ENCODE measurements around the gene IFI35. TPM values are rescaled to one million over a fixed set of nuclear protein-coding genes. Genes with fewer than 3 reads are reported as not detected.
"Not testable (repeated sequence)": the region's sequence is repeated elsewhere in the genome, so short reads cannot be mapped to it uniquely, and the experiment has no call there.

The IFI35 gene
- total RNA-seq, 2 experiments from 2014 or later = 43.9 to 50.5 TPM

- CTCF ChIA-PET = no interaction called here
- DNase-seq = peak; percentile 81
- Mint-ChIP-seq H3K27ac (peak overlapping the region; percentile 90), H3K4me3 (peak overlapping the region; percentile 99), H3K9me3 (no peaks in the 10 kb centered on the region), H3K27me3 (ENCODE audit: low read depth) (no peaks in the 10 kb centered on the region), H3K4me1 (ENCODE audit: low read depth) (peaks cover 36% of the 10 kb centered on the region), H3K36me3 (ENCODE audit: low read depth) (peaks cover 8% of the 10 kb centered on the region)
- intact Hi-C loops (cut with micrococcal nuclease) = loop anchor here (1.0 to 2.0 kb wide), 7 partner anchors 16 to 189 kb away; partner anchors contain the start of genes AARSD1, BECN1, BRCA1 and PSME3
Measured at GRCh38 chr17:42980766-42981397, 25.7 kb upstream of the IFI35 start.

GRCh38 chr17:42982266-42982665, 24.3 kb upstream of the IFI35 start:
- DNase-seq = no peak
- intact Hi-C loops (cut with micrococcal nuclease) = no loop called here
- H3K4me1 Mint-ChIP-seq (ENCODE audit: low read depth) = peaks cover 36% of the 10 kb centered on the region
- H3K9me3 Mint-ChIP-seq = no peaks in the 10 kb centered on the region
- no peaks in the 10 kb centered on the region for H3K27me3 Mint-ChIP-seq (ENCODE audit: low read depth)
- no peak overlapping the region for H3K4me3 Mint-ChIP-seq
- CTCF ChIA-PET = no interaction called here
- H3K27ac Mint-ChIP-seq = no peak overlapping the region
- peaks cover 8% of the 10 kb centered on the region for H3K36me3 Mint-ChIP-seq (ENCODE audit: low read depth)

GRCh38 chr17:42985225-42985624, 21.4 kb upstream of the IFI35 start:
- H3K4me3 Mint-ChIP-seq = no peak overlapping the region
- H3K4me1 Mint-ChIP-seq (ENCODE audit: low read depth) = peaks cover 26% of the 10 kb centered on the region
- peaks cover 18% of the 10 kb centered on the region for H3K36me3 Mint-ChIP-seq (ENCODE audit: low read depth)
- intact Hi-C loops (cut with micrococcal nuclease) = no loop called here
- no peaks in the 10 kb centered on the region for H3K9me3 Mint-ChIP-seq
- CTCF ChIA-PET = interaction anchor here (2.0 kb wide), 1 partner anchor 13 kb away, joined by 5 read pairs; the partner anchor contains the start of gene RPL27
- H3K27me3 Mint-ChIP-seq (ENCODE audit: low read depth) = no peaks in the 10 kb centered on the region
- no peak for DNase-seq
- no peak overlapping the region for H3K27ac Mint-ChIP-seq

- Mint-ChIP-seq H3K4me1 (ENCODE audit: low read depth) (peaks cover 8% of the 10 kb centered on the region), H3K9me3 (no peaks in the 10 kb centered on the region), H3K36me3 (ENCODE audit: low read depth) (peaks cover 26% of the 10 kb centered on the region), H3K4me3 (no peak overlapping the region), H3K27me3 (ENCODE audit: low read depth) (no peaks in the 10 kb centered on the region), H3K27ac (no peak overlapping the region)
- CTCF ChIA-PET = interaction anchor here (2.2 kb wide), 1 partner anchor 9 kb away, joined by 10 read pairs; the partner anchor contains the start of gene RPL27
- DNase-seq = no peak
- intact Hi-C loops (cut with micrococcal nuclease) = no loop called here
Measured at GRCh38 chr17:42989141-42989540, 17.4 kb upstream of the IFI35 start.

- no peaks in the 10 kb centered on the region for H3K27me3 Mint-ChIP-seq (ENCODE audit: low read depth)
- H3K4me1 Mint-ChIP-seq (ENCODE audit: low read depth) = peaks cover 3% of the 10 kb centered on the region
- H3K27ac Mint-ChIP-seq = no peak overlapping the region
- intact Hi-C loops (cut with micrococcal nuclease) = no loop called here
- CTCF ChIA-PET = no interaction called here
- peaks cover 23% of the 10 kb centered on the region for H3K36me3 Mint-ChIP-seq (ENCODE audit: low read depth)
- no peaks in the 10 kb centered on the region for H3K9me3 Mint-ChIP-seq
- H3K4me3 Mint-ChIP-seq = no peak overlapping the region
- DNase-seq = no peak
Measured at GRCh38 chr17:42989726-42990652, 16.6 kb upstream of the IFI35 start.

- H3K36me3 Mint-ChIP-seq (ENCODE audit: low read depth) = peaks cover 19% of the 10 kb centered on the region
- no peak overlapping the region for H3K4me3 Mint-ChIP-seq
- no peaks in the 10 kb centered on the region for H3K27me3 Mint-ChIP-seq (ENCODE audit: low read depth)
- H3K4me1 Mint-ChIP-seq (ENCODE audit: low read depth) = no peaks in the 10 kb centered on the region
- no peaks in the 10 kb centered on the region for H3K9me3 Mint-ChIP-seq
- intact Hi-C loops (cut with micrococcal nuclease) = no loop called here
- CTCF ChIA-PET = interaction anchor here (0.5 kb wide), 1 partner anchor 46 kb away, joined by 3 read pairs; no protein-coding TSS in a partner anchor
- no peak for DNase-seq
- H3K27ac Mint-ChIP-seq = no peak overlapping the region
Measured at GRCh38 chr17:42991471-42991870, 15.1 kb upstream of the IFI35 start.

GRCh38 chr17:42992872-42993271, 13.7 kb upstream of the IFI35 start:
- H3K27me3 Mint-ChIP-seq (ENCODE audit: low read depth) = no peaks in the 10 kb centered on the region
- H3K9me3 Mint-ChIP-seq = no peaks in the 10 kb centered on the region
- H3K4me1 Mint-ChIP-seq (ENCODE audit: low read depth) = peaks cover 9% of the 10 kb centered on the region
- H3K36me3 Mint-ChIP-seq (ENCODE audit: low read depth) = peaks cover 18% of the 10 kb centered on the region
- CTCF ChIA-PET = no interaction called here
- DNase-seq = no peak
- no peak overlapping the region for H3K4me3 Mint-ChIP-seq
- H3K27ac Mint-ChIP-seq = no peak overlapping the region
- intact Hi-C loops (cut with micrococcal nuclease) = no loop called here

GRCh38 chr17:42993913-42994312, 12.7 kb upstream of the IFI35 start:
- DNase-seq; H3K4me3 Mint-ChIP-seq; H3K9me3 Mint-ChIP-seq; H3K27me3 Mint-ChIP-seq (ENCODE audit: low read depth); intact Hi-C loops (cut with micrococcal nuclease); CTCF ChIA-PET; H3K27ac Mint-ChIP-seq: not testable (repeated sequence)
- Mint-ChIP-seq H3K4me1 (ENCODE audit: low read depth) (peaks cover 10% of the 10 kb centered on the region), H3K36me3 (ENCODE audit: low read depth) (peaks cover 22% of the 10 kb centered on the region)

- CTCF ChIA-PET = interaction anchor here (0.6 to 2.7 kb wide), 15 partner anchors 9 to 487 kb away, joined by 3 to 15 read pairs (median 5); partner anchors contain the start of genes DHX8 and IFI35
- Mint-ChIP-seq H3K27me3 (ENCODE audit: low read depth) (no peaks in the 10 kb centered on the region), H3K9me3 (no peaks in the 10 kb centered on the region), H3K4me1 (ENCODE audit: low read depth) (peaks cover 34% of the 10 kb centered on the region), H3K27ac (peak overlapping the region; percentile 97), H3K4me3 (peak overlapping the region; percentile 97), H3K36me3 (ENCODE audit: low read depth) (peaks cover 36% of the 10 kb centered on the region)
- no peak for DNase-seq
- intact Hi-C loops (cut with micrococcal nuclease) = loop anchor here (5.0 kb wide), 1 partner anchor 215 kb away; the partner anchor contains the start of gene TMEM106A
Measured at GRCh38 chr17:42997390-42997983, 9.1 kb upstream of the IFI35 start.

GRCh38 chr17:42997984-42998938, 8.3 kb upstream of the IFI35 start, which contains the start of gene RPL27:
Gene RPL27 (plus strand): TSS chr17:42998419. CDS start chr17:42998751, 332 bp downstream.
- Mint-ChIP-seq H3K9me3 (no peaks in the 10 kb centered on the region), H3K27ac (peak within 1 kb of the TSS; percentile 97), H3K36me3 (ENCODE audit: low read depth) (peaks cover 43% of the 10 kb centered on the region), H3K4me1 (ENCODE audit: low read depth) (peaks cover 34% of the 10 kb centered on the region), H3K4me3 (peak within 1 kb of the TSS; percentile 97), H3K27me3 (ENCODE audit: low read depth) (no peaks in the 10 kb centered on the region)
- DNase-seq = peak; percentile 99
- CTCF ChIA-PET = interaction anchor here (0.7 to 2.7 kb wide), 14 partner anchors 8 to 486 kb away, joined by 3 to 15 read pairs (median 4); partner anchors contain the start of genes DHX8, IFI35 and PTGES3L
- intact Hi-C loops (cut with micrococcal nuclease) = loop anchor here (1.0 to 5.0 kb wide), 13 partner anchors 18 to 421 kb away; partner anchors contain the start of genes AARSD1, BECN1, BRCA1 and EZH1

- no peak for DNase-seq
- Mint-ChIP-seq H3K4me1 (ENCODE audit: low read depth) (peaks cover 34% of the 10 kb centered on the region), H3K4me3 (peak overlapping the region; percentile 97), H3K9me3 (no peaks in the 10 kb centered on the region), H3K27ac (peak overlapping the region; percentile 97), H3K36me3 (ENCODE audit: low read depth) (peaks cover 44% of the 10 kb centered on the region), H3K27me3 (ENCODE audit: low read depth) (no peaks in the 10 kb centered on the region)
- CTCF ChIA-PET = interaction anchor here (1.0 to 2.7 kb wide), 3 partner anchors 7 to 20 kb away, joined by 4 to 15 read pairs (median 5); partner anchors contain the start of genes IFI35 and PTGES3L
- intact Hi-C loops (cut with micrococcal nuclease) = loop anchor here (2.0 to 5.0 kb wide), 2 partner anchors 213 to 390 kb away; partner anchors contain the start of genes RETREG3, TMEM106A and TUBG1
Measured at GRCh38 chr17:42999003-42999525, 7.5 kb upstream of the IFI35 start.

Measured in activated naive CD4-positive, alpha-beta T cell treated with anti-CD3 and anti-CD28 coated beads for 36 hours (primary cell).